Cardiac muscle cell (in vitro differentiated cells and primary cell): Measurements from ENCODE around the gene ITPR2. TPM values are rescaled to one million over a fixed set of nuclear protein-coding genes. Genes with fewer than 3 reads are reported as not detected.
A peak's percentile ranks its signal among the peaks of the same experiment; 100 is the strongest.
"Not testable (repeated sequence)": the region's sequence is repeated elsewhere in the genome, so short reads cannot be mapped to it uniquely, and the experiment has no call there.

ENCODE experiments used
- DNase-seq, 2 donors: peaks; one replicate each; pipeline versions ENCODE4 v3.0.0 to v3.0.0-alpha.2; 2010 to 2017; ENCODE audit warnings: low read depth in 1 of 2, low spot score in 1 of 2
- H3K27ac ChIP-seq: fragments of 200-600 bp; sonication (generic); 2 replicates; pipeline ENCODE4 v1.5.1; 2016
- H3K27me3 ChIP-seq: fragments of 200-600 bp; sonication (generic); 2 replicates; pipeline ENCODE4 v1.6.0; 2016; ENCODE audit warnings: control low read depth
- H3K36me3 ChIP-seq: fragments of 200-600 bp; sonication (generic); 2 replicates; pipeline ENCODE4 v1.5.1; 2016; ENCODE audit warnings: control low read depth
- H3K4me1 ChIP-seq: fragments of 200-600 bp; sonication (generic); 2 replicates; pipeline ENCODE4 v1.8.1; 2017; ENCODE audit warnings: low read depth, mild to moderate bottlenecking, mixed run types
- H3K4me3 ChIP-seq: fragments of 200-600 bp; sonication (generic); 2 replicates; pipeline ENCODE4 v1.5.1; 2016; ENCODE audit warnings: mild to moderate bottlenecking
- H3K9me3 ChIP-seq: fragments of 200-600 bp; sonication (generic); 2 replicates; pipeline ENCODE4 v1.5.1; 2017; ENCODE audit warnings: low read depth, mild to moderate bottlenecking, control low read depth
- CTCF ChIP-seq: IDR thresholded peaks from 2 replicates; pipeline ENCODE4 v1.5.1; 2012; ENCODE audit warnings: low read depth, mild to moderate bottlenecking, low read length
- polyA plus RNA-seq: library from polyadenylated mRNA; unstranded; fragments of >200 nt; fragmentation: Nextera tagmentation; extraction: Ambion mirVana; gene quantifications from 2 replicates; pipeline ENCODE4 v1.2.1, GENCODE V29; 2016
- total RNA-seq: library from RNA; depleted of rRNA; stranded (reverse); fragments of >200 nt; gene quantifications from 2 replicates; pipeline ENCODE4 v1.2.3, GENCODE V29; 2016

ITPR2 gene
- total and polyA plus RNA-seq, 2 experiments from 2014 or later = 4.8 to 5.1 TPM

- TF ChIP-seq CTCF = no peak
- Histone ChIP-seq H3K27ac (no peak overlapping the region), H3K9me3 (no peaks in the 10 kb centered on the region), H3K27me3 (no peaks in the 10 kb centered on the region), H3K4me1 (no peaks in the 10 kb centered on the region), H3K36me3 (no peaks in the 10 kb centered on the region), H3K4me3 (no peak overlapping the region)
- DNase-seq = peak in 1 of 2 donors; percentile 27
Measured at GRCh38 chr12:26648999-26649398, 184.0 kb downstream of the ITPR2 start.

- Histone ChIP-seq H3K36me3 (no peaks in the 10 kb centered on the region), H3K4me3 (no peak overlapping the region), H3K27me3 (no peaks in the 10 kb centered on the region), H3K9me3 (no peaks in the 10 kb centered on the region), H3K27ac (no peak overlapping the region), H3K4me1 (no peaks in the 10 kb centered on the region)
- no peak for TF ChIP-seq CTCF
- DNase-seq = peak; percentile 23 to 90
Measured at GRCh38 chr12:26648584-26648983, 184.4 kb downstream of the ITPR2 start.

- peak in 1 of 2 donors; percentile 10 for DNase-seq
- Histone ChIP-seq H3K4me1 (no peaks in the 10 kb centered on the region), H3K36me3 (no peaks in the 10 kb centered on the region), H3K27me3 (no peaks in the 10 kb centered on the region), H3K4me3 (no peak overlapping the region), H3K9me3 (no peaks in the 10 kb centered on the region), H3K27ac (no peak overlapping the region)
- TF ChIP-seq CTCF = no peak
Measured at GRCh38 chr12:26648066-26648465, 184.9 kb downstream of the ITPR2 start.

GRCh38 chr12:26647088-26647487 is 185.9 kb downstream of the ITPR2 start:
- no peak overlapping the region for H3K27ac ChIP-seq
- H3K4me3 ChIP-seq = no peak overlapping the region
- no peaks in the 10 kb centered on the region for H3K4me1 ChIP-seq
- H3K36me3 ChIP-seq = no peaks in the 10 kb centered on the region
- no peaks in the 10 kb centered on the region for H3K27me3 ChIP-seq
- H3K9me3 ChIP-seq = no peaks in the 10 kb centered on the region
- TF ChIP-seq CTCF = no peak
- no peak for DNase-seq

- H3K36me3 ChIP-seq = no peaks in the 10 kb centered on the region
- no peak for TF ChIP-seq CTCF
- no peak overlapping the region for H3K27ac ChIP-seq
- no peaks in the 10 kb centered on the region for H3K9me3 ChIP-seq
- no peaks in the 10 kb centered on the region for H3K27me3 ChIP-seq
- H3K4me3 ChIP-seq = no peak overlapping the region
- DNase-seq = no peak
- H3K4me1 ChIP-seq = no peaks in the 10 kb centered on the region
Measured at GRCh38 chr12:26646571-26646970, 186.4 kb downstream of the ITPR2 start.

GRCh38 chr12:26644376-26644775 is 188.6 kb downstream of the ITPR2 start:
- H3K4me1 ChIP-seq, H3K9me3 ChIP-seq, H3K36me3 ChIP-seq, H3K27ac ChIP-seq, DNase-seq, H3K4me3 ChIP-seq, H3K27me3 ChIP-seq: not testable (repeated sequence)
